HFFc6 (cell line): ENCODE data around the gene CLPTM1L. TPM values are rescaled to one million over a fixed set of nuclear protein-coding genes. Genes with fewer than 3 reads are reported as not detected.
"Not testable (repeated sequence)": the region's sequence is repeated elsewhere in the genome, so short reads cannot be mapped to it uniquely, and the experiment has no call there.

Experiments used
- DNase-seq: peaks from one replicate; pipeline ENCODE4 v3.0.0-alpha.2; 2018
- H3K27ac Mint-ChIP-seq: 2 replicates; pipeline ENCODE4 v1.8.0; 2020; ENCODE audit warnings: mild to moderate bottlenecking, mixed read lengths
- H3K27me3 Mint-ChIP-seq: 2 replicates; pipeline ENCODE4 v1.8.0; 2021; ENCODE audit warnings: mild to moderate bottlenecking, moderate library complexity, mixed read lengths; ENCODE audit not compliant: insufficient read depth
- H3K36me3 Mint-ChIP-seq: 2 replicates; pipeline ENCODE4 v1.8.0; 2021; ENCODE audit warnings: low read depth, mixed read lengths
- H3K4me1 Mint-ChIP-seq: 2 replicates; pipeline ENCODE4 v1.8.0; 2020; ENCODE audit warnings: low read depth, mixed read lengths
- H3K4me3 Mint-ChIP-seq: 2 replicates; pipeline ENCODE4 v1.8.0; 2020; ENCODE audit warnings: mild to moderate bottlenecking, moderate library complexity, mixed read lengths
- H3K9me3 Mint-ChIP-seq: 2 replicates; pipeline ENCODE4 v1.8.0; 2020; ENCODE audit warnings: mild to moderate bottlenecking, mixed read lengths
- total RNA-seq, 6 experiments: library from RNA; stranded (reverse); fragmentation: NEBNext Ultra II Directional; extraction: Animal tissue kit (Norgen Biotek cat#: 25700); gene quantifications; 2 replicates in 1 of 6; 3 replicates in 5 of 6; pipeline ENCODE4 v1.2.3, GENCODE V29; 2021
- TF ChIP-seq, protein P1 (sequence below): fragments of 200-600 bp; sonication (generic); IDR thresholded peaks from 2 replicates; pipeline ENCODE4 v1.5.0; 2021; ENCODE audit warnings: antibody characterized with exemption, mild to moderate bottlenecking

CLPTM1L gene
- total RNA-seq, 6 experiments from 2014 or later = 119 to 164 (median 143) TPM

DNA sequence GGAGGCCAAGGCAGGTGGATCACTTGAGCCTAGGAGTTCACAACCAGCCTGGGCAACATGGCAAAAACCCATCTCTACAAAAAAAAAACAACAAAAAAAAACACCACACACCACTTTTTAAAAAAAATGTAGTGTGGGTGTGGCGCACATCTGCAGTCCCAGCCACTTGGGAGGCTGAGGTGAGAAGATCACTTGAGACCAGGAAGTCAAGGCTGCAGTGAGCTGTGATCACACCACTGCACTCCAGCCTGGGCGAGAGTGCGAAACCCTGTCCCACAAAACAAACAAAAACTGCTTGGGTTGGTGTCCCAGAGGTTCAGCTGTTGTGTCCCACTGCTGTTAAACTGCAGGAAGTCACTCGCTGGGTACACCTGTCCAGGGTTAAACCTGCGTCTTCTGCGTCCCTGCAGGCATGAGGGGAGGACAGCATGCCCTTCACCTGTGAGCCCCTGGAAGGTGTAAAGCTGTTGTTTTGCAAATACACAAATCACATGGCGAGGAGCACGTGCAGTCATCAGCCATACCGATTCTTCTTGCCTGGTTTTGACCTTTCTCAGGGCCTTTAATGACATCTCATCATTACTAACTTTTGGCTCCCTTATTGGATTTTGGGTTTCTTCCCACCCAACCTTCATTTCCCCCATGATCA, 29.3 kb upstream of the CLPTM1L start:
- no peaks in the 10 kb centered on the region for H3K9me3 Mint-ChIP-seq
- H3K4me1 Mint-ChIP-seq = no peaks in the 10 kb centered on the region
- no peak overlapping the region for H3K27ac Mint-ChIP-seq
- H3K36me3 Mint-ChIP-seq = no peaks in the 10 kb centered on the region
- no peak for DNase-seq
- peaks cover 59% of the 10 kb centered on the region for H3K27me3 Mint-ChIP-seq
- H3K4me3 Mint-ChIP-seq = no peak overlapping the region
- TF ChIP-seq, protein P1, sequence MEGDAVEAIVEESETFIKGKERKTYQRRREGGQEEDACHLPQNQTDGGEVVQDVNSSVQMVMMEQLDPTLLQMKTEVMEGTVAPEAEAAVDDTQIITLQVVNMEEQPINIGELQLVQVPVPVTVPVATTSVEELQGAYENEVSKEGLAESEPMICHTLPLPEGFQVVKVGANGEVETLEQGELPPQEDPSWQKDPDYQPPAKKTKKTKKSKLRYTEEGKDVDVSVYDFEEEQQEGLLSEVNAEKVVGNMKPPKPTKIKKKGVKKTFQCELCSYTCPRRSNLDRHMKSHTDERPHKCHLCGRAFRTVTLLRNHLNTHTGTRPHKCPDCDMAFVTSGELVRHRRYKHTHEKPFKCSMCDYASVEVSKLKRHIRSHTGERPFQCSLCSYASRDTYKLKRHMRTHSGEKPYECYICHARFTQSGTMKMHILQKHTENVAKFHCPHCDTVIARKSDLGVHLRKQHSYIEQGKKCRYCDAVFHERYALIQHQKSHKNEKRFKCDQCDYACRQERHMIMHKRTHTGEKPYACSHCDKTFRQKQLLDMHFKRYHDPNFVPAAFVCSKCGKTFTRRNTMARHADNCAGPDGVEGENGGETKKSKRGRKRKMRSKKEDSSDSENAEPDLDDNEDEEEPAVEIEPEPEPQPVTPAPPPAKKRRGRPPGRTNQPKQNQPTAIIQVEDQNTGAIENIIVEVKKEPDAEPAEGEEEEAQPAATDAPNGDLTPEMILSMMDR = no peak

DNA sequence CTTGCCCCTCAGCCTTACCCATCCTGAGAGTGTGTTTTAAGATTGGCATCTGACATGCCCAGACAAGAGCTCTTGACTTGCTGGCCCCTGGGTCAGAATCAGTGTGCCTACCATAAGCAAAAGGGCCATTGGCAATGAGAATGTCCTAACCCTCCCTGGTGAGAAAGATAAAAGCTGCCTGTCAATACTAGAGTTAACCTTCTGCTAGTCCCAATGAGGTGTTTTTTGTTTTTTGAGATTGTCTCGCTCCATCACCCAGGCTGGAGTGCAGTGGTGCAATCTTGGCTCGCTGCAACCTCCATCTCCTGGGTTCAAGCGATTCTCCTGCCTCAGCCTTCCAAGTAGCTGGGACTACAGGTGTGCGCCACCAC, 27.1 kb upstream of the CLPTM1L start:
- H3K27me3 Mint-ChIP-seq = peaks cover 66% of the 10 kb centered on the region
- H3K9me3 Mint-ChIP-seq, H3K4me3 Mint-ChIP-seq, H3K36me3 Mint-ChIP-seq, DNase-seq, H3K27ac Mint-ChIP-seq, H3K4me1 Mint-ChIP-seq: not testable (repeated sequence)

DNA sequence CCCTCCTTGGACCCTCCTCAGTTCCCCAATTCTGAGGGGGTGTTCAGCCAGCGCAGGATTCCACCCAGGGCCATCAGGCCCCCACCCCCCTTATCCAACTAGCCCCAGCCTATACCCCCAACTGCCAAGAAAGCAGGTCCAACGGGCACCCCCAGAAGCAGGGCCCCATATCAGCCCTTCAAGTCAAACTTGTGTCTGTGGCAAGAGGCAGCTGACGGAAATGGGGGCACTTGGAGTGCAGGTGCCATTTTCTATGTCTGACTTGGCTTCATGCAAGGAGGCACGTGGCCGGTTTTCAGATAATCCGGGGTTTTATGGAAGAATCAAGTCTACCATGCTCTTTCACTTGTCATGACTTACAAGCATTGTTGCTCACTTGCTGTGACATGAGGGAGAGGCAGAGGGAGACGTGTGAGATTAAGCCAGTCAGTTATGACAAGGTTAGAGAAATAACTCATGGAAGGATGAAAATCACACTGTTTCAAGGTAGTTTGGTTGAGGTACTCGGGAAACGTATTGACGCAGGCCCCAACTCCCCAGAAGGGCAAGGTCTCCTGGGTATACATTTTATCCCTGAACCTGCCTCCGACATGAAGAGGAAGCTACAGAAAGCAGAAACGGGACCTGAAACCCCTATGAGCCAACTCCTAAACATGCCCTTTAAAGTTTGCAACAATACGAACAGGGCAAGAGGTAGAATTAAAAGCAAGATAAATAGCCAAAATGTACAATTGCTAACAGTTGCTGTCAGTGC, 26.5 kb upstream of the CLPTM1L start:
- Mint-ChIP-seq H3K27ac (no peak overlapping the region), H3K9me3 (no peaks in the 10 kb centered on the region), H3K4me3 (no peak overlapping the region), H3K36me3 (no peaks in the 10 kb centered on the region), H3K27me3 (peaks cover 61% of the 10 kb centered on the region), H3K4me1 (no peaks in the 10 kb centered on the region)
- TF ChIP-seq, protein P1 = no peak
- no peak for DNase-seq

DNA sequence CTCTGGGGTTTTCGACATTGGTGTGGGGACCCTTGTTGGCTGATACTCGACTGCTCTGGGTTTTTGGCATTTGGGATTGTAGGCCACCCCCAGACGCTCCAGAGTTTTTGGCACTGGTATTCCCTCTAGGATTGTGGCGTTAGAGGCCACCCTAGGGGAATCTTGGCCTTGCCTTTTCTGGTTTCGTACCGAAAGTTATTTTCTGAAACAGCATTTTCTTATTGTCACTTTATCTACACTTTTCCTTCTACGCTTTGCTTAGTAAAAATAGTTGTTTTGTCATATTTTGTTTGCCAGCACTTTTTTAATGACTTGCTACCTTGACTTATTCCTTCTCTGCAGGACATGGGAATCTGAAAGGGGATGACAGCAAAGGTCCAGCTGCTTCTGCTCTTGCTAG, 25.1 kb upstream of the CLPTM1L start:
- Mint-ChIP-seq H3K4me3 (no peak overlapping the region), H3K27ac (no peak overlapping the region), H3K4me1 (no peaks in the 10 kb centered on the region), H3K27me3 (peaks cover 55% of the 10 kb centered on the region), H3K36me3 (no peaks in the 10 kb centered on the region), H3K9me3 (no peaks in the 10 kb centered on the region)
- TF ChIP-seq, protein P1 = no peak
- DNase-seq = no peak

DNA sequence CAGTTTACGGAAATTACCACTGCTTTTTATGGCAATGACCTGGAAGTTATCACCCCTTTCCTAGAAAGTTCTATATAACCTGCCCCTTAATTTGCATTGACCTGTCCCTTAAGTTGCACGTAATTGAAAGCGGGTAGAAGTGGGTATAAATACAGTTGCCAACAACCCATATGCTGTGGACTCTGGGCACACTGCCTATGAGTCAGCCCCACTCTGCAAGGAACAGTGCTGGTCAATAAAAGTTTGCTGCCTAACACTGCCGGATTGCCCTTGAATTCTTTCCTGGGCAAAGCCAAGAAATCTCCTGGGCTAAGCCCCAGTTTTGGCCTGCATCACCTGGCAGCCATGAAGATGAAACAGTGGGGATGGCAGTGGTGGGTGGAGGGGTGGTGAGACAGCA, 23.9 kb upstream of the CLPTM1L start:
- Mint-ChIP-seq H3K27ac (no peak overlapping the region), H3K27me3 (peaks cover 59% of the 10 kb centered on the region), H3K36me3 (no peaks in the 10 kb centered on the region), H3K4me1 (no peaks in the 10 kb centered on the region), H3K9me3 (no peaks in the 10 kb centered on the region), H3K4me3 (no peak overlapping the region)
- TF ChIP-seq, protein P1 = no peak
- DNase-seq = no peak

DNA sequence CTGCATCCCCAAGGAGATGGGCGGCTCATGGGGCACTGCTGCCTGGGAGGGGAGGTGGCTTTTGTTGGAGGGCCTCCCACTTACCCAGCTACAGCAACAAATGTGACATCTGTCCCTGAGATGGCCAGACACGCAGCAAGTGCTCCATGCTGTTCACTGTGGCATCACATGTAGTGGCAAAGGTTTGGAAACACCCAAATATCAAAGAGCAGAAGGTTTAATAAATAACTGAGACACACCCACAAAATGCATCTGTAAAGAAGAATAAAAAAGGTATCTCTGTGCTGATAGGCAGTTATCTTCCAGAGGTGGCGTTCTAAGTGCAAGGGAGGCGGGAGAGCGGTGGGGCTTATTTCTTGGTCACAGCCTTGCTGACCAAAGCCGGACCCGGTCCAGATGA, 23.3 kb upstream of the CLPTM1L start:
- no peak overlapping the region for H3K4me3 Mint-ChIP-seq
- TF ChIP-seq, protein P1 = no peak

More for the DNA sequence above, 23.3 kb upstream of the CLPTM1L start:
- peaks cover 59% of the 10 kb centered on the region for H3K27me3 Mint-ChIP-seq
- H3K4me1 Mint-ChIP-seq = no peaks in the 10 kb centered on the region
- H3K27ac Mint-ChIP-seq = no peak overlapping the region
- H3K9me3 Mint-ChIP-seq = no peaks in the 10 kb centered on the region
- DNase-seq = no peak
- no peaks in the 10 kb centered on the region for H3K36me3 Mint-ChIP-seq
